ENCODE data around the gene RSPH6A. TPM values are rescaled to one million over a fixed set of nuclear protein-coding genes. Genes with fewer than 3 reads are reported as not detected.

The RSPH6A gene
- total RNA-seq, 4 donors from 2014 or later = 0.11 TPM; not detected in 3

DNA sequence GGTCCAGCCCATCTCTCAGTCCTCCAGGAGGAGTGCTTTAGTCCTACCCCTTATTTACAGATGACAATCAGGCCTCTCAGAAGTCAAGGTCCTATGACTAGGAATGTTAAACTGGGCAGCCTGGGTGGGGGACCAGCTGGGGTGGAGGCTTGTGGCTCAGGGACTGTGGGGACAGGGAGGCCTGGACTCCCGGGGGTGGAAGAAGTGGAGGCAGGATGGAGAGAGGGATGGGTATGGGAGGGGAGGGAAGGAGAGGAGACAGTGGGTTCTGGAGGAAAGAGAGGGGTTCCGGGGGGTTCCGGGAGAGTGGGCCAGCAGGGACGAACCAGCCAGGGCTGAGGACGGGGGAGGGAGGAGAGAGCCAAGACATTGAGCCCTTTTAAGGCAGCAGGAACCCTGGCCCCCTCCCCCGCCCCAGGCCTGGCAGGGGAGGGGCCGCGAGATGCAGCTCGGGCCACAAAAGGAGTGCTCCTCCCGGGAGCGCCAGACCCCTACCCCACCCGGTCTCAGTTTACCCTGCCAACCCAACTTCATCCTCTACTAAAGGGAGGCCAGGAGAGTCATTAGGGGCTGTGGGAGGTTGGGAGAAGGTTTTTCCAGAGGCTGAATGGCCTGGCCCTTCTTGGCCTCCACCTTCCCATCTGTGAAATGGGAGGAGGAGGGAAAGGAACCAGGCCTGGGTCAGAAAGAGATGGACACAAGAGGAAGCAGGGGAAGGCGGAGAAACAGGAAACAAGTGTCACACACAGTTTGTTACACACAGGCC, 34.5 kb downstream of the RSPH6A start:
- no peak for DNase-seq (ENCODE audit: extremely low spot score)
- TF ChIP-seq EP300 (IDR thresholded peaks at IDR 0.05) (no peak), POLR2AphosphoS5 (IDR thresholded peaks at IDR 0.05) (peak; percentile 32 to 65)
- TF ChIP-seq, protein P1, sequence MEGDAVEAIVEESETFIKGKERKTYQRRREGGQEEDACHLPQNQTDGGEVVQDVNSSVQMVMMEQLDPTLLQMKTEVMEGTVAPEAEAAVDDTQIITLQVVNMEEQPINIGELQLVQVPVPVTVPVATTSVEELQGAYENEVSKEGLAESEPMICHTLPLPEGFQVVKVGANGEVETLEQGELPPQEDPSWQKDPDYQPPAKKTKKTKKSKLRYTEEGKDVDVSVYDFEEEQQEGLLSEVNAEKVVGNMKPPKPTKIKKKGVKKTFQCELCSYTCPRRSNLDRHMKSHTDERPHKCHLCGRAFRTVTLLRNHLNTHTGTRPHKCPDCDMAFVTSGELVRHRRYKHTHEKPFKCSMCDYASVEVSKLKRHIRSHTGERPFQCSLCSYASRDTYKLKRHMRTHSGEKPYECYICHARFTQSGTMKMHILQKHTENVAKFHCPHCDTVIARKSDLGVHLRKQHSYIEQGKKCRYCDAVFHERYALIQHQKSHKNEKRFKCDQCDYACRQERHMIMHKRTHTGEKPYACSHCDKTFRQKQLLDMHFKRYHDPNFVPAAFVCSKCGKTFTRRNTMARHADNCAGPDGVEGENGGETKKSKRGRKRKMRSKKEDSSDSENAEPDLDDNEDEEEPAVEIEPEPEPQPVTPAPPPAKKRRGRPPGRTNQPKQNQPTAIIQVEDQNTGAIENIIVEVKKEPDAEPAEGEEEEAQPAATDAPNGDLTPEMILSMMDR (IDR thresholded peaks at IDR 0.05) = no peak
- Histone ChIP-seq H3K27ac (replicated peaks in 1 of 4) (peak overlapping the region; percentile 94 to 97 (median 95)), H3K4me1 (peaks cover 56 to 84% (median 80%) of the 10 kb centered on the region in 4 donors), H3K27me3 (no peaks in the 10 kb centered on the region), H3K36me3 (peaks cover 26 to 41% (median 35%) of the 10 kb centered on the region in 4 donors), H3K4me3 (peak overlapping the region; percentile 61 to 82 (median 78)), H3K9me3 (no peaks in the 10 kb centered on the region)
- 11% methylated on average over 8 of the region's 13 CpGs for WGBS
- intact Hi-C loops (cut with DNase I) = no loop called here

DNA sequence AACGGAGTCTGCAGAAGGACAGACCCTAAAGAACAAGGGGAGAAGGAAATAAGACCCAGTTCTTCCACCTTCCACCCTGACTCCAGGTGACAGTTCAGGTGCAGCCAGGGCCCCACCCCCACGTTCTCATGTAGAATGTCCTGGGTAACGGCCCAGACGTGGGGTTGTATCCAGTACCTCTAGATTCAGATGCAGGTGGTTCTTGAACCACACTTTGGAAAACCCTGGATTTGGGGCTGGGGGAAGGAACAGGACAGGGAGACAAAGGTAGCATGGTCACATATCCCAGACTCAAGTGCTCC, 35.0 kb downstream of the RSPH6A start:
- peak overlapping the region; percentile 61 to 82 (median 78) for H3K4me3 ChIP-seq
- intact Hi-C loops (cut with DNase I) = no loop called here
- 20% methylated on average over 4 of the region's 4 CpGs for WGBS

DNA sequence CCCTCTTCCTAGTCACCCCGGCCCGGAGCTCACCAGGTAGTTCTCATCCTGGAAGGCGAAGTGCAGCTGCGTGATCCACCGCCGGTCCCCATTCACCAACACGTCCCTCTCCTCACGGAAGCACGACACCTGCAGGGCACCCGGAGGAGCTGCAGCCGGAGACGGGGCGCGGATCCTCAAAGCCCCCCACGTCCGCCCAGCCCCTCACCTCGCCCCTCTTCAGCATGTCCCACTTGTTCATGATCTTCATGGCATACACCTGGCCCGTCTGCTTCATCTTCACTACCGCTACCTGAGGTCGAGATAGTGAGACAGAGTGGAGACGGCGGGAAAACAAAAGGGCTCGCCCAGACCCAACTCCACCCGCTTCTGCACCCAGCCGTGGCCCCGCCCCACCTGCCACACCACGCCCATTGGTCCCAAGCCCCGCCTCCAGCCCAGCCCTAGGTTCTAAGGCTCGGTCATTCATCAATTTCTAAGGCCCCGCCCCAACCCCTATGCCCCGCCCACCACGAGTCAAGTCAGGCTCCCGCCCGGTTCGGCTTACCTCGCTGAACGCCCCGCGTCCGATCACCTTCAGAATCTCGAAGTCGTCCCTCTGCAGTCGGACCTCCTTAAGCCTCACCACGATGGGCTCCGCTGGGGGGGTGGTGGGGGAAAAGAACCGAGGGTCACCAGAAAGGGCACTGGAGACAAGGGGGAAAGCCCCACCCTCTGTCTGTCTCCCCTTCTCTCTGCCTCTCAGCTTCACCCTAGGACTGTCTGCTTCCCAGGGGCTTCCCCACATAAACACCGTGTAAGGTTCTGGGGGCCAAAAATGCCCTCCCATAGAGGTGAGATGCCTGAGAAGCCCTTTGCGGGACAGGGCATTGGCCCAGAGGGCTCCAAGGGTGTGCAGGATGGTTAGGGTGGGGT, 35.6 kb downstream of the RSPH6A start:
- H3K27ac ChIP-seq (replicated peaks in 1 of 4) = peak overlapping the region; percentile 94 to 97 (median 95)
- TF ChIP-seq POLR2A (IDR thresholded peaks at IDR 0.05; ENCODE audit: low read depth) (no peak), EP300 (IDR thresholded peaks at IDR 0.05) (no peak), POLR2AphosphoS5 (IDR thresholded peaks at IDR 0.05) (peak; percentile 47 to 80)
- TF ChIP-seq, protein P1 (IDR thresholded peaks at IDR 0.05) = peak; percentile 53 to 82 (median 78)

More for the DNA sequence above, 35.0 kb downstream of the RSPH6A start:
- DNase-seq (ENCODE audit: extremely low spot score) = no peak
- Histone ChIP-seq H3K9me3 (no peaks in the 10 kb centered on the region), H3K4me1 (peaks cover 51 to 78% (median 74%) of the 10 kb centered on the region in 4 donors), H3K36me3 (peaks cover 24 to 39% (median 33%) of the 10 kb centered on the region in 4 donors), H3K27me3 (no peaks in the 10 kb centered on the region), H3K27ac (replicated peaks in 1 of 4) (peak overlapping the region; percentile 94 to 97 (median 95))
- no peak for TF ChIP-seq POLR2A (IDR thresholded peaks at IDR 0.05; ENCODE audit: low read depth)
- TF ChIP-seq, protein P1 (IDR thresholded peaks at IDR 0.05) = no peak
- no peak for TF ChIP-seq EP300 (IDR thresholded peaks at IDR 0.05)
- no peak for TF ChIP-seq POLR2AphosphoS5 (IDR thresholded peaks at IDR 0.05)

DNA sequence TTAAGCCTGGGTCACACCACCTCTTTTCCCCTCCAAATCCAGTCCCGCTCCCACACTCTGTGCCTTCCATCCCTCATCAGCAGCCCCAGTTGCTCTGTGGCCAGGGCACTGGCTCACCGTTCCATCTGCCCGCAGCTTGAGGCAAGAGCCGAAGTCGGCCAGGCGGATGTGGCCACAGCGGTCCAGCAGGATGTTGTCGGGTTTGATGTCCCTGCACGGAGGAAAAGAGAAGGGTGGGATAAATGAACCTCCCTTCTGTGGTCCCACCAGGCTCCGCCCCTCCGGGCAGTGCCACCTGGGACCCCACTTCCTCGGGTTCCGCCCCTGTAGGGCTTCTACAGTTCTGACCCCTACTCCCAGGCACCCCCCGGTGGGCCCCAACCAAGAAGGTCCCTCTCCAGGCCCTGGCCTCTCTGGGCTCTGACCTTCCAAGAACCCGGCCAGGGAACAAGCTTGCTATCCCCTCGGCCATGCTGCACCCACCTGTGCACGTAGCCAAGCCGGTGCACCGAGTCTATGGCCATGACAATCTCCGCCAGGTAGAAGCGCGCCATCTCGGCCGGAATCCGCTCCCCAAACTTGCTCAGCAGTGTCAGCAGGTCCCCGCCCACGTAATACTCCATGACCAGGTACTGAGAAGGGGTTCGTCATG, 37.0 kb downstream of the RSPH6A start:
- TF ChIP-seq POLR2AphosphoS5 (IDR thresholded peaks at IDR 0.05) = no peak
- TF ChIP-seq, protein P1 (IDR thresholded peaks at IDR 0.05) = no peak
- no peak for TF ChIP-seq EP300 (IDR thresholded peaks at IDR 0.05)
- TF ChIP-seq POLR2A (IDR thresholded peaks at IDR 0.05; ENCODE audit: low read depth) = no peak
- no peaks in the 10 kb centered on the region for H3K27me3 ChIP-seq
- DNase-seq (ENCODE audit: extremely low spot score) = no peak
- peaks cover 31 to 59% (median 55%) of the 10 kb centered on the region in 4 donors for H3K4me1 ChIP-seq
- 81% methylated on average over 24 of the region's 28 CpGs for WGBS
- H3K36me3 ChIP-seq = peaks cover 33 to 50% (median 45%) of the 10 kb centered on the region in 4 donors
- no peaks in the 10 kb centered on the region for H3K9me3 ChIP-seq
- intact Hi-C loops (cut with DNase I) = no loop called here
- no peak overlapping the region for H3K4me3 ChIP-seq
- H3K27ac ChIP-seq (replicated peaks in 1 of 4) = peak overlapping the region; percentile 94 to 97 (median 95)

More for the DNA sequence above, 35.6 kb downstream of the RSPH6A start:
- Histone ChIP-seq H3K4me3 (peak overlapping the region; percentile 61 to 82 (median 78)), H3K9me3 (no peaks in the 10 kb centered on the region), H3K36me3 (peaks cover 30 to 41% (median 38%) of the 10 kb centered on the region in 4 donors), H3K27me3 (no peaks in the 10 kb centered on the region), H3K4me1 (peaks cover 45 to 72% (median 68%) of the 10 kb centered on the region in 4 donors)
- DNase-seq (ENCODE audit: extremely low spot score) = peak; percentile 98
- 10% methylated on average over 47 of the region's 48 CpGs for WGBS
- intact Hi-C loops (cut with DNase I) = no loop called here
